IPS-18a (cell line): ENCODE results near the gene GMIP.
A peak's percentile ranks its signal among the peaks of the same experiment; 100 is the strongest.

ENCODE experiments used
- H3K27ac ChIP-seq: one replicate; pipeline ENCODE4 v1.5.1; 2013; ENCODE audit warnings: low read length
- H3K27me3 ChIP-seq: one replicate; pipeline ENCODE4 v1.6.1; 2013; ENCODE audit warnings: mild to moderate bottlenecking, low read length; ENCODE audit not compliant: control insufficient read depth, insufficient read depth
- H3K36me3 ChIP-seq: one replicate; pipeline ENCODE4 v1.6.1; 2013; ENCODE audit warnings: low read depth, low read length; ENCODE audit not compliant: control insufficient read depth
- H3K4me1 ChIP-seq: one replicate; pipeline ENCODE4 v1.6.1; 2013; ENCODE audit warnings: low read depth, low read length; ENCODE audit not compliant: control insufficient read depth
- H3K4me3 ChIP-seq: one replicate; pipeline ENCODE4 v1.5.1; 2013; ENCODE audit warnings: low read length
- H3K9ac ChIP-seq: one replicate; pipeline ENCODE4 v1.6.1; 2013; ENCODE audit warnings: mild to moderate bottlenecking, low read length, moderate library complexity
- H3K9me3 ChIP-seq: one replicate; pipeline ENCODE4 v1.6.1; 2013; ENCODE audit warnings: low read depth, low read length; ENCODE audit not compliant: control insufficient read depth

Gene GMIP

DNA sequence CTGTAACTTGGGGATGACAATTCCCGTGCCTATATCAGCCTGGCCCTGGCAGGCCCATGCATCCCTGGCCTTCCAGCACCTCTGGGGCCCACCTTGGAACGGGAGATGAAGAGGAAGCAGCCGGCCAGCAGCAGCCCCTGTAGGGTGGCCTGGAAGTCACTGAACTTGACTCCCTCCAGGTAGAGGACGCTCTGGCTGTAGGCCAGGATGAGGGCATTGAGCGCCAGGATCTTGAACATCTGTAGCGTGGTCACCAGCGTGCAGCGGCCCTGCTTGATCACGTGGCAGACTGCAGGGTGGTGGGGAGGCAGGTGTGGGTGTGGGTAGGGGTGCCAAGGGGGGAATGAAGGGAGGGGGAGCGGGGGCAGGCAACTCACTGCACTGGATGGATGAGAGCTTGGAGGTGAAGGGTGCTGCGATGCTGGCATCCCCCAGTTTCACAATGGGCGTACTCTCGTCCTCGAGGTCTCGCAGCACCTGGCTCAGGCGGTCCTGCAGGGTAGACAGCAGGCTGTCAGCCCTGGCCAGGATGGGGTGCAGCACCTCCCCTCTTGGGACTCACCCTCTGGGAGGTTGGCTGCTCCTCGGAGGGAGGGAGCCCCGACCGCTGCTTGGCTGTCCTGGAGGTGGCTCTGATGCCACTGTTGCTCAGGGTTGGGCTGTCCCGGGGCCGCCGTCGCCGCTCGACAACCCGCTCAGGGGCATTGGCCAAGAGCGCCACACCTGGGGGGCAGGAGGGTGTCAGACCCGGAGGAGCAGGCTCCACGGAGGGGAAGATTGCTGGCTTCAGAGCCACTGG is 3.8 kb upstream of the GMIP start:
- Histone ChIP-seq H3K36me3 (peaks cover 58% of the 10 kb centered on the region), H3K27ac (no peak overlapping the region), H3K4me3 (no peak overlapping the region), H3K4me1 (no peaks in the 10 kb centered on the region), H3K9me3 (no peaks in the 10 kb centered on the region), H3K9ac (no peak overlapping the region), H3K27me3 (no peaks in the 10 kb centered on the region)

DNA sequence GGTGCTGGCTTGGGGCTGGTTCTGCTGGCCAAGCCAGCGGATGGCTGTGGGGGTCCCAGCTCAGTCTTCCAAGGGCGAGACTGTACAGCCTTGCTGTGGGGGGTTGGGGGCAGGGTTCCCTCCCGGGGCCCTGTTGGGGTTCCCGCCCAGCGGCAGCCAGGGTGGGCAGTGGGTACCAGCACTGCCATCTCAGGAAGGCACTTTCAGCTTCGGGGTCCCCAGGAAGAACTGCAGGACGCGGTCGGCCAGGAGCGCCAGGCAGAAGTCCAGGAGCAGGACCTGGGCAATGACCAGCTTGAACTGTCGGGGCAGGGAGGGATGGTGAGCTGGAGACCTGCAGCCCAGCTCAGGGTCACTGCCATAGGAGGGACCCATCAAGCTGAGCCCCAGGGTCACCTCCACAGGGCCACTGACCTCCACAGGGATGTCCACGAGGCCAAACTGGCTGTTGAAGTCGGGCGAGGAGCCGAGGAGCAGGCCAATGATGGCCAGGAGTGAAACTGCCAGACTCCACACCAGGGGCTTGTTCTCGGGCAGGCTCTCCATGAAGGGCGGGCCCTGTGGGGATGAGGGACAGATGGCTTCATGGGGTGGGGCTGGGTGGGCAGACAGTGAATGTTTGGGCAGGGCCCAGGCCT is 1.9 kb upstream of the GMIP start:
- Histone ChIP-seq H3K9me3 (no peaks in the 10 kb centered on the region), H3K9ac (no peak overlapping the region), H3K27me3 (no peaks in the 10 kb centered on the region), H3K4me3 (no peak overlapping the region), H3K4me1 (no peaks in the 10 kb centered on the region), H3K27ac (no peak overlapping the region), H3K36me3 (peaks cover 46% of the 10 kb centered on the region)

GRCh38 chr19:19644054-19644388 is 564 bp upstream of the GMIP start:
- no peak overlapping the region for H3K9ac ChIP-seq
- peak overlapping the region; percentile 85 for H3K4me3 ChIP-seq
- H3K36me3 ChIP-seq = peaks cover 38% of the 10 kb centered on the region
- no peaks in the 10 kb centered on the region for H3K4me1 ChIP-seq
- H3K27ac ChIP-seq = no peak overlapping the region
- no peaks in the 10 kb centered on the region for H3K9me3 ChIP-seq
- no peaks in the 10 kb centered on the region for H3K27me3 ChIP-seq

GRCh38 chr19:19642506-19643157 is 825 bp downstream of the GMIP start:
- Histone ChIP-seq H3K9me3 (no peaks in the 10 kb centered on the region), H3K27ac (no peak overlapping the region), H3K27me3 (no peaks in the 10 kb centered on the region), H3K36me3 (peaks cover 30% of the 10 kb centered on the region), H3K4me3 (peak overlapping the region; percentile 85), H3K9ac (peak overlapping the region; percentile 60), H3K4me1 (no peaks in the 10 kb centered on the region)

GRCh38 chr19:19637523-19638251 is 5.8 kb downstream of the GMIP start:
- no peaks in the 10 kb centered on the region for H3K4me1 ChIP-seq
- no peaks in the 10 kb centered on the region for H3K9me3 ChIP-seq
- H3K27me3 ChIP-seq = no peaks in the 10 kb centered on the region
- H3K4me3 ChIP-seq = no peak overlapping the region
- H3K27ac ChIP-seq = no peak overlapping the region
- H3K36me3 ChIP-seq = peaks cover 4% of the 10 kb centered on the region
- H3K9ac ChIP-seq = no peak overlapping the region

GRCh38 chr19:19637186-19637522 is 6.3 kb downstream of the GMIP start:
- Histone ChIP-seq H3K4me1 (no peaks in the 10 kb centered on the region), H3K9ac (no peak overlapping the region), H3K4me3 (no peak overlapping the region), H3K36me3 (peaks cover 4% of the 10 kb centered on the region), H3K27me3 (no peaks in the 10 kb centered on the region), H3K9me3 (no peaks in the 10 kb centered on the region), H3K27ac (no peak overlapping the region)

DNA sequence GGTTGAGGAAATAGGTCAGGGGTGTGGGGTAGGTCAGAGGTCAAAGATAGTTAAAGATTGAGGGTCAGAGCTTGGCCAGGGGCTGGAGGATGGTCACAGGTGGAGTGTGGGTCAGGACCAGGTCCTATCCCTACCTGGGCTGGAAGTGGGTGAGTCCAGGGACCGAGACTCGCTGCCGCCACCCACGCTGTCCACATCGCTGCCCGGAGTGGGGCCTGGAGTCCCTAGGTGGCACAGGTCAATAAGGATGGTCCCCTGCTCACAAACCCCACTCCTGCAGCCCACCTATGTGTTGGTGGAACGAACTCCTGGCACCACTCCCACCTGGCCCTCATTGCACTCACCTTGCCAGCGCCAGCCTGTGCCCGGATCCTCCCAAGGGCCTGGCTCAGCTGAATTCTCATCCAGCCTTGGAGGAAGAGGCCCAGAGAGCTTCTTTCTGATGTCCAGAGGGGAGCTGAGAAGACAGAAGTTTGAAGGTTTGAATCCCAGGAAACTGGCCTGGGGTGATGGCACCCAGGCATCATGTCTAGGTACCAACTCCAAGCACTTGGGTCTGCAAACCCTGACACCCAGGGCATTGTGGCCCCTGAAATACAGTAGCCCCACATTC is 6.8 kb downstream of the GMIP start:
- H3K36me3 ChIP-seq = peaks cover 4% of the 10 kb centered on the region

DNA sequence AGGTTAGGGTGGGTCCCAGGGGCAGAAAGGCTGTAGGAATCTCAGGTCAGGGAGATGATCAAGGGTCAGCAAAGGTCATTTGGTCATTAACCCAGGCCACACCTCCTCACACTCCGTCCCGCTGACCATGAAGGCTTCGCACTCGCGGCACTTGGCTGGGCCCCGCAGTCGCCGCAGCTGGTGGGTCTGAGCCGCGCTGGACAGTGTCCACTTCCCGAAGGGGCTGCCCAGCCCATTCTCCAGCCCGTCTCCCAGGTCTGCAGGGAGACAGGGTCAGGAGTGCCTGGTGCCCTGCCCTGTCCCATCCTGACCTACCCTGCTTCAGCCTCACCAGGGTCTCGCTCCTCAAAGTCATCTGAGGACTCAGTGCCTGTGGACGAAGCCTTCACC is 8.1 kb downstream of the GMIP start:
- Histone ChIP-seq H3K36me3 (peaks cover 4% of the 10 kb centered on the region), H3K4me3 (no peak overlapping the region), H3K9ac (no peak overlapping the region), H3K27ac (no peak overlapping the region), H3K27me3 (no peaks in the 10 kb centered on the region), H3K4me1 (no peaks in the 10 kb centered on the region), H3K9me3 (no peaks in the 10 kb centered on the region)

More for the DNA sequence above, 6.8 kb downstream of the GMIP start:
- H3K4me1 ChIP-seq = no peaks in the 10 kb centered on the region
- H3K4me3 ChIP-seq = no peak overlapping the region
- no peaks in the 10 kb centered on the region for H3K27me3 ChIP-seq
- H3K9ac ChIP-seq = no peak overlapping the region
- H3K9me3 ChIP-seq = no peaks in the 10 kb centered on the region
- H3K27ac ChIP-seq = no peak overlapping the region

DNA sequence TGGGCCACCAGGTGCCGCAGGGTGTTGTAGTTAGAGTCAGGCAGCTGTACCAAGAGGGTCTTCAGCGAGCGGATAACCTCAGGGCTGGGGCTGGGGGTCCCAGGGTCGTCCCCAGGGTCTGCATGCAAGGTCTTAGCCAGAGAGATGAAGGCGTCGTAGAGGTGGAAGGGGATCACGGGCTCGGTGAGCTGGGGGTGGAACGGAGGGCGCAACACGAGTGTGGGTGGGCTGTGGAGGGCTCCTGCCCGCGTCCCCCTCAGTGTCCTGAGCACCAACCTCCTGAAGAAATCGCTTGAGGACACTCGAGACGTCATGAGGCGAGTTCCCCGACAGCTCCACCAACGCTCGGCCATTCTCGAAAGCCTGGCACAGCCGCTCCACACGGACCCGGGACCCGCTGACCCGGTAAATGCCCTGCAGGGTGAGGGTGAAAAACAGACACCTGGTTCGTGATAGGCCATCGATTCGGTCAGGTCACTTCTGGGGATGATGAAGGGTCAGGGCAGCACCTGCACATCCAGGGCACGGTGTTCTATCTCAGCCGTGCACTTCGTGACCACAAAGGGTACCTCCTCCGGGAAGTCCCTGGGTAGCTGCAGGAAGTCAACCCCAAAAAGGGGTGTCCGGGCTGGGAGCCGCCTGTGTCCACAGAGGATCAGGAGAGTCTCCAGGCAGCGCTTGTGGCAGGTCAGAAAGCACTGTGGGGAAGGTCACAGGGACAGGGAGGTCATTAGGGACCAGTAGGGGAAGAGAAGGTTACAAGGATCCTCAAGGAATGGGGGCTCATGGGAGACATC is 8.7 kb downstream of the GMIP start:
- no peaks in the 10 kb centered on the region for H3K9me3 ChIP-seq
- no peak overlapping the region for H3K9ac ChIP-seq
- H3K4me3 ChIP-seq = no peak overlapping the region
- no peak overlapping the region for H3K27ac ChIP-seq
- no peaks in the 10 kb centered on the region for H3K27me3 ChIP-seq
- H3K36me3 ChIP-seq = peaks cover 4% of the 10 kb centered on the region
- H3K4me1 ChIP-seq = no peaks in the 10 kb centered on the region

- H3K27ac ChIP-seq = no peak overlapping the region
- no peaks in the 10 kb centered on the region for H3K9me3 ChIP-seq
- peaks cover 4% of the 10 kb centered on the region for H3K36me3 ChIP-seq
- H3K27me3 ChIP-seq = no peaks in the 10 kb centered on the region
- H3K4me1 ChIP-seq = no peaks in the 10 kb centered on the region
- H3K9ac ChIP-seq = no peak overlapping the region
- no peak overlapping the region for H3K4me3 ChIP-seq
Observed at GRCh38 chr19:19633711-19634515, 9.5 kb downstream of the GMIP start.
